ENCODE measurements around the gene CRYBB2.
"Not testable (repeated sequence)": the region's sequence is repeated elsewhere in the genome, so short reads cannot be mapped to it uniquely, and the experiment has no call there.

Gene CRYBB2

DNA sequence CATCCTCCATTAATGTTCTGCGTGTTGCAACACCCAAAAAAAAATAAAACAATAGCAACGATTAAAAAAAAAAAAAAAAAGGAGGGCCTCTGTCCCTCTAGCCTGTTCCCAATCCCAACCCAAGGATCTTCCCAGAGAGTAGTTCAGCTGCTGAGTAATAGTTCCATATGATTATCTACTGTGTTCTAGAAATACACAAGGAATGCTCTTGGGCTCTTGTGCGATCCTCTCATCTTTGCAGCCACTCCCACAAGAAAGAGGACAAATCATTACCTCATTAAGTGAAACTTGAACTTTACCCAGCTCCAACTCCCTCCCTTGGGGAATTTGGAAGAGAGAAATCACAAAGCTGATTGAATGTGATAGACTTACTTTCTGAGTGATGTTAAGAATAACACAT is 54.5 kb downstream of the CRYBB2 start:
- not testable (repeated sequence) for H3K27ac ChIP-seq (ENCODE audit: insufficient read depth, low read depth, low read length, poor library complexity, severe bottlenecking); H3K36me3 ChIP-seq (ENCODE audit: control insufficient read depth, insufficient read depth, low read length); H3K9me3 ChIP-seq (ENCODE audit: control insufficient read depth, low read length); H3K4me1 ChIP-seq (ENCODE audit: control insufficient read depth, insufficient read depth, low read length); H3K27me3 ChIP-seq (ENCODE audit: control insufficient read depth, insufficient read depth, low read length, poor library complexity, severe bottlenecking); H3K4me3 ChIP-seq (ENCODE audit: insufficient read depth, low read depth, low read length)
- 88 to 94% methylated on average over 2 of the region's 3 CpGs for WGBS, 2 experiments

DNA sequence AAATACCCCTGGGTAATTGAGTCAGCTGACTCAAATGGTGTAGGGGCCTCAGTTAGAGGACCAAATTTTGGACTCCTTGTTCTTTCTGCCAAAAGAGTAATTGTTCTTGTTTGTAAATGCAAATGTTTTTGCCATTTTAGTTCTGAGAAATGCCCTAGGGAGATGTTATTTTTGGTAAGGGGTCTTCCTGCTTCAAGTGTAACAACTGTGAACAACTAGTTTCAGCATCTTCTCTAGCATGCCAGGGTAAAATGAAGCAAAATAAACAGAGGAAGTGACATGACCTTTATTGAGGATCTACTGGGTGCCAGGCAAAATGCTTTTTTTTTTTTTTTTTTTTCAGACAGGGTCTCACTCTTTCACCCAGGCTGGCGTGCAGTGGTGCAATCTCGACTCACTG is 60.7 kb downstream of the CRYBB2 start:
- not testable (repeated sequence) for H3K36me3 ChIP-seq (ENCODE audit: control insufficient read depth, insufficient read depth, low read length); H3K4me1 ChIP-seq (ENCODE audit: control insufficient read depth, insufficient read depth, low read length); H3K9me3 ChIP-seq (ENCODE audit: control insufficient read depth, low read length); H3K27ac ChIP-seq (ENCODE audit: insufficient read depth, low read depth, low read length, poor library complexity, severe bottlenecking); H3K4me3 ChIP-seq (ENCODE audit: insufficient read depth, low read depth, low read length)
- H3K27me3 ChIP-seq (ENCODE audit: control insufficient read depth, insufficient read depth, low read length, poor library complexity, severe bottlenecking), result peaks cover 56% of the 10 kb centered on the region
- WGBS, 2 experiments, result 87% methylated on average over 2 of the region's 2 CpGs
